Neural progenitor cell (in vitro differentiated cells): ENCODE results near the gene AP4E1. TPM values are rescaled to one million over a fixed set of nuclear protein-coding genes. Genes with fewer than 3 reads are reported as not detected.

Experiments used
- DNase-seq: peaks from one replicate; pipeline ENCODE4 v3.0.0-alpha.2; 2016; ENCODE audit warnings: low spot score
- H2AFZ ChIP-seq: fragments of 200-600 bp; sonication (generic); replicated peaks from 2 replicates; pipeline ENCODE4 v1.6.1; 2016; ENCODE audit warnings: antibody characterized with exemption
- H3F3A ChIP-seq: fragments of 200-600 bp; sonication (generic); 2 replicates; pipeline ENCODE4 v1.6.1; 2016; ENCODE audit warnings: antibody characterized with exemption, low read depth
- H3K27ac ChIP-seq: fragments of 200-600 bp; sonication (generic); 2 replicates; pipeline ENCODE4 v1.5.1; 2016; ENCODE audit warnings: mild to moderate bottlenecking
- H3K27me3 ChIP-seq: fragments of 200-600 bp; sonication (generic); 2 replicates; pipeline ENCODE4 v1.6.1; 2016; ENCODE audit warnings: mild to moderate bottlenecking, moderate library complexity
- H3K36me3 ChIP-seq: fragments of 200-600 bp; sonication (generic); 2 replicates; pipeline ENCODE4 v1.5.1; 2016
- H3K4me1 ChIP-seq: fragments of 200-600 bp; sonication (generic); 2 replicates; pipeline ENCODE4 v1.6.1; 2016; ENCODE audit warnings: mixed run types
- H3K4me2 ChIP-seq: fragments of 200-600 bp; sonication (generic); 2 replicates; pipeline ENCODE4 v1.6.1; 2016
- H3K4me3 ChIP-seq: fragments of 200-600 bp; sonication (generic); 2 replicates; pipeline ENCODE4 v1.5.1; 2016
- H3K79me2 ChIP-seq: fragments of 200-600 bp; sonication (generic); 2 replicates; pipeline ENCODE4 v1.6.1; 2016; ENCODE audit warnings: low read depth
- H3K9ac ChIP-seq: fragments of 200-600 bp; sonication (generic); 2 replicates; pipeline ENCODE4 v1.6.1; 2016
- H3K9me3 ChIP-seq: fragments of 200-600 bp; sonication (generic); 2 replicates; pipeline ENCODE4 v1.5.1; 2016; ENCODE audit warnings: low read depth
- H4K20me1 ChIP-seq: fragments of 200-600 bp; sonication (generic); 2 replicates; pipeline ENCODE4 v1.6.1; 2016; ENCODE audit warnings: low read depth
- H3K27ac Mint-ChIP-seq: 3 replicates; pipeline ENCODE4 v1.8.0; 2021; ENCODE audit warnings: mixed read lengths
- H3K27me3 Mint-ChIP-seq: 2 replicates; pipeline ENCODE4 v1.8.0; 2022; ENCODE audit warnings: low read depth, mild to moderate bottlenecking, inconsistent platforms, moderate library complexity, mixed read lengths; ENCODE audit not compliant: insufficient read depth
- H3K36me3 Mint-ChIP-seq: 3 replicates; pipeline ENCODE4 v1.8.0; 2021; ENCODE audit warnings: mixed read lengths
- H3K4me1 Mint-ChIP-seq: 3 replicates; pipeline ENCODE4 v1.8.0; 2021; ENCODE audit warnings: mixed read lengths
- H3K4me3 Mint-ChIP-seq: 3 replicates; pipeline ENCODE4 v1.8.0; 2021; ENCODE audit warnings: mild to moderate bottlenecking, moderate library complexity, mixed read lengths
- H3K9me3 Mint-ChIP-seq: 3 replicates; pipeline ENCODE4 v1.8.0; 2020; ENCODE audit warnings: mixed read lengths
- CTCF ChIP-seq: fragments of 200-600 bp; sonication (generic); IDR thresholded peaks from 2 replicates; pipeline ENCODE4 v1.5.1; 2017; ENCODE audit warnings: antibody characterized with exemption, mild to moderate bottlenecking
- EZH2 ChIP-seq: fragments of 200-600 bp; sonication (generic); IDR thresholded peaks from 2 replicates; pipeline ENCODE4 v1.6.1; 2017; ENCODE audit warnings: antibody characterized with exemption, mild to moderate bottlenecking, moderate library complexity
- EZH2phosphoT487 ChIP-seq: fragments of 200-600 bp; sonication (generic); IDR thresholded peaks from 2 replicates; pipeline ENCODE4 v1.6.1; 2017; ENCODE audit warnings: antibody characterized with exemption
- total RNA-seq: library from RNA; depleted of rRNA; stranded (reverse); fragments of >200 nt; gene quantifications from 2 replicates; pipeline ENCODE4 v1.2.3, GENCODE V29; 2015; ENCODE audit warnings: low replicate concordance

The AP4E1 gene
- total RNA-seq, 1 donor from 2014 or later: 14.0 TPM

- H3K4me3 ChIP-seq: no peak overlapping the region
- no peaks in the 10 kb centered on the region for H3K9me3 Mint-ChIP-seq
These were observed 16.8 kb downstream of the AP4E1 start for GRCh38 chr15:50925281-50925680.

GRCh38 chr15:50929062-50929461 lies 20.6 kb downstream of the AP4E1 start:
- H3K9me3 Mint-ChIP-seq: no peaks in the 10 kb centered on the region
- DNase-seq: no peak
- Histone ChIP-seq H3K9ac (no peak overlapping the region), H4K20me1 (no peaks in the 10 kb centered on the region), H3F3A (no peaks in the 10 kb centered on the region), H3K27me3 (no peaks in the 10 kb centered on the region), H3K36me3 (peaks cover 16% of the 10 kb centered on the region), H3K4me2 (no peak overlapping the region), H3K27ac (no peak overlapping the region), H3K9me3 (no peaks in the 10 kb centered on the region), H3K4me3 (no peak overlapping the region), H3K79me2 (no peaks in the 10 kb centered on the region), H2AFZ (no peak overlapping the region), H3K4me1 (no peaks in the 10 kb centered on the region)
- H3K27me3 Mint-ChIP-seq: no peaks in the 10 kb centered on the region
- no peak overlapping the region for H3K4me3 Mint-ChIP-seq
- H3K4me1 Mint-ChIP-seq: no peaks in the 10 kb centered on the region
- H3K27ac Mint-ChIP-seq: no peak overlapping the region
- peaks cover 20% of the 10 kb centered on the region for H3K36me3 Mint-ChIP-seq
- TF ChIP-seq CTCF (no peak), EZH2phosphoT487 (no peak), EZH2 (no peak)

More at GRCh38 chr15:50925281-50925680, 16.8 kb downstream of the AP4E1 start:
- no peaks in the 10 kb centered on the region for H3K27me3 Mint-ChIP-seq
- H3K4me3 Mint-ChIP-seq: no peak overlapping the region
- Histone ChIP-seq H3K27ac (no peak overlapping the region), H3K79me2 (no peaks in the 10 kb centered on the region), H4K20me1 (no peaks in the 10 kb centered on the region), H3K4me2 (no peak overlapping the region), H3K4me1 (no peaks in the 10 kb centered on the region), H3K36me3 (peaks cover 22% of the 10 kb centered on the region), H2AFZ (no peak overlapping the region), H3K9ac (no peak overlapping the region), H3F3A (no peaks in the 10 kb centered on the region), H3K9me3 (no peaks in the 10 kb centered on the region), H3K27me3 (no peaks in the 10 kb centered on the region)
- H3K4me1 Mint-ChIP-seq: no peaks in the 10 kb centered on the region
- peaks cover 22% of the 10 kb centered on the region for H3K36me3 Mint-ChIP-seq
- no peak for DNase-seq
- H3K27ac Mint-ChIP-seq: no peak overlapping the region
- TF ChIP-seq CTCF: no peak
- TF ChIP-seq EZH2phosphoT487: no peak

GRCh38 chr15:50930792-50931191 lies 22.3 kb downstream of the AP4E1 start:
- Mint-ChIP-seq H3K36me3 (peaks cover 20% of the 10 kb centered on the region), H3K27me3 (no peaks in the 10 kb centered on the region), H3K4me3 (no peak overlapping the region), H3K27ac (no peak overlapping the region), H3K9me3 (no peaks in the 10 kb centered on the region), H3K4me1 (no peaks in the 10 kb centered on the region)
- no peak for TF ChIP-seq EZH2phosphoT487
- TF ChIP-seq EZH2: no peak
- no peak for TF ChIP-seq CTCF
- H3K36me3 ChIP-seq: peaks cover 10% of the 10 kb centered on the region
- H3K27ac ChIP-seq: no peak overlapping the region
- H3F3A ChIP-seq: no peaks in the 10 kb centered on the region
- H3K9me3 ChIP-seq: no peaks in the 10 kb centered on the region
- H3K4me1 ChIP-seq: no peaks in the 10 kb centered on the region
- H2AFZ ChIP-seq: no peak overlapping the region
- H3K4me2 ChIP-seq: no peak overlapping the region
- H3K9ac ChIP-seq: no peak overlapping the region
- DNase-seq: no peak
- no peaks in the 10 kb centered on the region for H3K79me2 ChIP-seq
- no peaks in the 10 kb centered on the region for H3K27me3 ChIP-seq
- no peaks in the 10 kb centered on the region for H4K20me1 ChIP-seq
- H3K4me3 ChIP-seq: no peak overlapping the region
